ENCODE data around the gene CHST11. TPM values are rescaled to one million over a fixed set of nuclear protein-coding genes. Genes with fewer than 3 reads are reported as not detected.

Gene CHST11
- total RNA-seq, 1 donor from 2014 or later, result 7.7 TPM

DNA sequence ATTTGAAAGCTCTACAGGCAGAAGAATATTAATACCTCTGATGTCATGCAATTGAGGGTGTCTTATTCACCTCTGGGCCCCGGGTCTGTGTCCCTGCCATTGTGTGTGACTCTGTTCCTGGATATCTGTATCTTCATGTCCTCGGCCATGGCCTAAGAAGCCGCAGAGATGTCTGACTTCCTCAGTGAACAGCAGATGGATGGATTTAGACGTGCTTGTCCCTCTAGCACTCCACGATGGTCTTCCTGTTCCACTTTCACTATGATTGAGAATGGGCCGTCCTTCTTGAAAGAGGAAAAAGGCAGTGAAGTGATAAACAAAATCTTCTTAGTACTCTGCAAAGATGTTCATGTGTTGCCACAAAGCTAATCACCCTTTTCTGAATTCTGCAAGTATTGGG lies 283.9 kb downstream of the CHST11 start:
- Histone ChIP-seq H4K20me1 (ENCODE audit: low read depth) (peaks cover 18% of the 10 kb centered on the region), H3K4me3 (no peak overlapping the region), H3K27ac (no peak overlapping the region), H3K27me3 (no peaks in the 10 kb centered on the region), H3K36me3 (no peaks in the 10 kb centered on the region), H2AFZ (replicated peaks) (no peak overlapping the region), H3K4me1 (peaks cover 31% of the 10 kb centered on the region), H3K9me3 (ENCODE audit: low read depth) (no peaks in the 10 kb centered on the region), H3F3A (ENCODE audit: low read depth) (peaks cover 8% of the 10 kb centered on the region), H3K9ac (no peak overlapping the region), H3K4me2 (no peak overlapping the region), H3K79me2 (ENCODE audit: low read depth) (no peaks in the 10 kb centered on the region)
- peaks cover 3% of the 10 kb centered on the region for H3K9me3 Mint-ChIP-seq
- peaks cover 2% of the 10 kb centered on the region for H3K36me3 Mint-ChIP-seq
- peaks cover 6% of the 10 kb centered on the region for H3K27me3 Mint-ChIP-seq (ENCODE audit: insufficient read depth, low read depth)
- H3K4me3 Mint-ChIP-seq, result no peak overlapping the region
- no peak for TF ChIP-seq EZH2phosphoT487 (IDR thresholded peaks at IDR 0.05)
- no peak for TF ChIP-seq EZH2 (IDR thresholded peaks at IDR 0.05)
- TF ChIP-seq, protein P1, sequence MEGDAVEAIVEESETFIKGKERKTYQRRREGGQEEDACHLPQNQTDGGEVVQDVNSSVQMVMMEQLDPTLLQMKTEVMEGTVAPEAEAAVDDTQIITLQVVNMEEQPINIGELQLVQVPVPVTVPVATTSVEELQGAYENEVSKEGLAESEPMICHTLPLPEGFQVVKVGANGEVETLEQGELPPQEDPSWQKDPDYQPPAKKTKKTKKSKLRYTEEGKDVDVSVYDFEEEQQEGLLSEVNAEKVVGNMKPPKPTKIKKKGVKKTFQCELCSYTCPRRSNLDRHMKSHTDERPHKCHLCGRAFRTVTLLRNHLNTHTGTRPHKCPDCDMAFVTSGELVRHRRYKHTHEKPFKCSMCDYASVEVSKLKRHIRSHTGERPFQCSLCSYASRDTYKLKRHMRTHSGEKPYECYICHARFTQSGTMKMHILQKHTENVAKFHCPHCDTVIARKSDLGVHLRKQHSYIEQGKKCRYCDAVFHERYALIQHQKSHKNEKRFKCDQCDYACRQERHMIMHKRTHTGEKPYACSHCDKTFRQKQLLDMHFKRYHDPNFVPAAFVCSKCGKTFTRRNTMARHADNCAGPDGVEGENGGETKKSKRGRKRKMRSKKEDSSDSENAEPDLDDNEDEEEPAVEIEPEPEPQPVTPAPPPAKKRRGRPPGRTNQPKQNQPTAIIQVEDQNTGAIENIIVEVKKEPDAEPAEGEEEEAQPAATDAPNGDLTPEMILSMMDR (IDR thresholded peaks at IDR 0.05), result no peak
- no peak for DNase-seq (ENCODE audit: low spot score)
- peaks cover 60% of the 10 kb centered on the region for H3K4me1 Mint-ChIP-seq
- H3K27ac Mint-ChIP-seq, result peak overlapping the region; percentile 79

DNA sequence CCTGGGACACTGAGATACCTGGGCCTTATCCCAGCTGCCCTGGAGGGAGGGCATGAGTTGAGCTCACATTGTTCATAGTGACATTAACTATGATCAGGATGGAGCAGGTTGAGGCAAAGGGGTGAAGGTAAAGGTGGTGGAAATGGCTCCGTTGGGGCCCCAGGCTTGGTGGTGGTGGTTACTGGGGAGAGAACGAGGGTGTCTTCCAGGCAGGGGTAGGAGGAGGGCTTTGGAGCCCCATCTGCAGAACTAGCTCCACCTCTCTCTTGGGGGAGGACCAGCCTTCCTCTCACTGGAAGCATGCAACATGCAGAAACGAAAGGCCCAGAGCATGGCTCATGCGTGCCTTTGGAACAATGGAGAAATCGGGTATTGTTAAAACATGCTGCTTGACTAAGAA lies 284.3 kb downstream of the CHST11 start:
- no peaks in the 10 kb centered on the region for H3K27me3 ChIP-seq
- H3F3A ChIP-seq (ENCODE audit: low read depth), result peaks cover 8% of the 10 kb centered on the region
- no peaks in the 10 kb centered on the region for H3K9me3 ChIP-seq (ENCODE audit: low read depth)
- no peak overlapping the region for H2AFZ ChIP-seq (replicated peaks)
- peaks cover 31% of the 10 kb centered on the region for H3K4me1 ChIP-seq
- H3K4me2 ChIP-seq, result no peak overlapping the region
- Mint-ChIP-seq H3K4me1 (peaks cover 60% of the 10 kb centered on the region), H3K27ac (peak overlapping the region; percentile 79), H3K9me3 (peaks cover 3% of the 10 kb centered on the region), H3K4me3 (no peak overlapping the region), H3K27me3 (ENCODE audit: insufficient read depth, low read depth) (peaks cover 6% of the 10 kb centered on the region), H3K36me3 (peaks cover 2% of the 10 kb centered on the region)
- no peak overlapping the region for H3K27ac ChIP-seq
- H3K36me3 ChIP-seq, result no peaks in the 10 kb centered on the region
- H3K9ac ChIP-seq, result no peak overlapping the region
- no peaks in the 10 kb centered on the region for H3K79me2 ChIP-seq (ENCODE audit: low read depth)
- peaks cover 18% of the 10 kb centered on the region for H4K20me1 ChIP-seq (ENCODE audit: low read depth)
- TF ChIP-seq EZH2 (IDR thresholded peaks at IDR 0.05), result no peak
- TF ChIP-seq EZH2phosphoT487 (IDR thresholded peaks at IDR 0.05), result no peak
- TF ChIP-seq, protein P1 (IDR thresholded peaks at IDR 0.05), result no peak
- H3K4me3 ChIP-seq, result no peak overlapping the region
- DNase-seq (ENCODE audit: low spot score), result no peak

- Histone ChIP-seq H3K9ac (no peak overlapping the region), H3K4me1 (peaks cover 31% of the 10 kb centered on the region), H3K27me3 (no peaks in the 10 kb centered on the region), H3K9me3 (ENCODE audit: low read depth) (no peaks in the 10 kb centered on the region), H3K27ac (peak overlapping the region; percentile 6), H3F3A (ENCODE audit: low read depth) (peaks cover 14% of the 10 kb centered on the region), H3K79me2 (ENCODE audit: low read depth) (no peaks in the 10 kb centered on the region), H2AFZ (replicated peaks) (no peak overlapping the region), H3K4me2 (peak overlapping the region; percentile 53), H3K4me3 (no peak overlapping the region), H3K36me3 (no peaks in the 10 kb centered on the region), H4K20me1 (ENCODE audit: low read depth) (peaks cover 18% of the 10 kb centered on the region)
- no peak overlapping the region for H3K27ac Mint-ChIP-seq
- TF ChIP-seq EZH2 (IDR thresholded peaks at IDR 0.05) (no peak), EZH2phosphoT487 (IDR thresholded peaks at IDR 0.05) (no peak)
- TF ChIP-seq, protein P1 (IDR thresholded peaks at IDR 0.05), result no peak
- H3K27me3 Mint-ChIP-seq (ENCODE audit: insufficient read depth, low read depth), result peaks cover 6% of the 10 kb centered on the region
- no peak for DNase-seq (ENCODE audit: low spot score)
- H3K36me3 Mint-ChIP-seq, result peaks cover 2% of the 10 kb centered on the region
- peak overlapping the region; percentile 10 for H3K4me3 Mint-ChIP-seq
- H3K9me3 Mint-ChIP-seq, result peaks cover 3% of the 10 kb centered on the region
- H3K4me1 Mint-ChIP-seq, result peaks cover 63% of the 10 kb centered on the region
Observed at GRCh38 chr12:104741497-104742367, 285.0 kb downstream of the CHST11 start.

All from neural progenitor cell (in vitro differentiated cells).